Left ventricle myocardium inferior (tissue), 1 donor: ENCODE measurements around the gene KLHDC9. TPM values are rescaled to one million over a fixed set of nuclear protein-coding genes. Genes with fewer than 3 reads are reported as not detected.

Experiments used
- DNase-seq: peaks from one replicate; pipeline ENCODE4 v3.0.0-alpha.2; 2020
- H3K27ac ChIP-seq: fragments of 200-600 bp; replicated peaks from 2 replicates; pipeline ENCODE4 v1.8.0; 2021
- H3K27me3 ChIP-seq: fragments of 200-600 bp; 2 replicates; pipeline ENCODE4 v1.8.0; 2021; ENCODE audit warnings: low read depth
- H3K36me3 ChIP-seq: fragments of 200-600 bp; 2 replicates; pipeline ENCODE4 v1.8.0; 2021
- H3K4me1 ChIP-seq: fragments of 200-600 bp; 2 replicates; pipeline ENCODE4 v1.8.0; 2021
- H3K4me3 ChIP-seq: fragments of 200-600 bp; 2 replicates; pipeline ENCODE4 v1.8.0; 2021; ENCODE audit warnings: mild to moderate bottlenecking, moderate library complexity
- H3K9me3 ChIP-seq: fragments of 200-600 bp; replicated peaks from 2 replicates; pipeline ENCODE4 v1.8.0; 2021
- CTCF ChIP-seq: fragments of 200-600 bp; IDR thresholded peaks from 2 replicates; pipeline ENCODE4 v1.8.0; 2021; ENCODE audit warnings: antibody characterized with exemption, mild to moderate bottlenecking, borderline replicate concordance
- intact Hi-C: fragments of 100-400 bp; cut with micrococcal nuclease; formaldehyde crosslinking; loops from one replicate; pipeline ENCODE4 v1.11.0; 2022
- total RNA-seq: library from RNA; stranded (reverse); fragmentation: NEBNext Ultra II Directional; extraction: Animal tissue kit (Norgen Biotek cat#: 25700); gene quantifications from one replicate; pipeline ENCODE4 v1.2.1, GENCODE V29; 2021
- donor health status: DM: no; HTN: yes; CAD: no; lungs with severe emphysema.

KLHDC9 gene
- total RNA-seq, 1 donor from 2014 or later, result 9.1 TPM

GRCh38 chr1:161091796-161092507 lies 6.2 kb upstream of the KLHDC9 start:
- no peaks in the 10 kb centered on the region for H3K36me3 ChIP-seq
- H3K4me3 ChIP-seq, result no peak overlapping the region
- intact Hi-C loops, result no loop called here
- no peak for TF ChIP-seq CTCF
- peaks cover 10% of the 10 kb centered on the region for H3K4me1 ChIP-seq
- no peaks in the 10 kb centered on the region for H3K9me3 ChIP-seq
- no peak overlapping the region for H3K27ac ChIP-seq
- no peak for DNase-seq
- peaks cover 8% of the 10 kb centered on the region for H3K27me3 ChIP-seq

GRCh38 chr1:161092621-161093028 lies 5.5 kb upstream of the KLHDC9 start:
- DNase-seq, result no peak
- H3K4me1 ChIP-seq, result peaks cover 16% of the 10 kb centered on the region
- H3K9me3 ChIP-seq, result no peaks in the 10 kb centered on the region
- H3K27me3 ChIP-seq, result peaks cover 8% of the 10 kb centered on the region
- no peak overlapping the region for H3K27ac ChIP-seq
- H3K4me3 ChIP-seq, result no peak overlapping the region
- TF ChIP-seq CTCF, result no peak
- intact Hi-C loops, result no loop called here
- no peaks in the 10 kb centered on the region for H3K36me3 ChIP-seq

GRCh38 chr1:161094481-161094880 lies 3.7 kb upstream of the KLHDC9 start:
- intact Hi-C loops, result no loop called here
- no peaks in the 10 kb centered on the region for H3K9me3 ChIP-seq
- no peak overlapping the region for H3K27ac ChIP-seq
- H3K27me3 ChIP-seq, result peaks cover 3% of the 10 kb centered on the region
- DNase-seq, result no peak
- no peak overlapping the region for H3K4me3 ChIP-seq
- TF ChIP-seq CTCF, result no peak
- H3K36me3 ChIP-seq, result no peaks in the 10 kb centered on the region
- H3K4me1 ChIP-seq, result peaks cover 32% of the 10 kb centered on the region

GRCh38 chr1:161095230-161095629 lies 2.9 kb upstream of the KLHDC9 start:
- no peaks in the 10 kb centered on the region for H3K36me3 ChIP-seq
- peaks cover 36% of the 10 kb centered on the region for H3K4me1 ChIP-seq
- no peak overlapping the region for H3K4me3 ChIP-seq
- H3K27me3 ChIP-seq, result no peaks in the 10 kb centered on the region
- H3K27ac ChIP-seq, result no peak overlapping the region
- intact Hi-C loops, result loop anchor here (5.0 kb wide), 1 partner anchor 98 kb away; no protein-coding TSS in a partner anchor
- no peaks in the 10 kb centered on the region for H3K9me3 ChIP-seq
- DNase-seq, result no peak
- no peak for TF ChIP-seq CTCF

GRCh38 chr1:161096015-161096414 lies 2.1 kb upstream of the KLHDC9 start:
- H3K36me3 ChIP-seq, result peaks cover 2% of the 10 kb centered on the region
- no peak overlapping the region for H3K4me3 ChIP-seq
- no peaks in the 10 kb centered on the region for H3K27me3 ChIP-seq
- H3K27ac ChIP-seq, result peak overlapping the region; percentile 74
- no peak for TF ChIP-seq CTCF
- no peaks in the 10 kb centered on the region for H3K9me3 ChIP-seq
- intact Hi-C loops, result loop anchor here (5.0 kb wide), 1 partner anchor 99 kb away; no protein-coding TSS in a partner anchor
- no peak for DNase-seq
- H3K4me1 ChIP-seq, result peaks cover 40% of the 10 kb centered on the region
